Measurements from ENCODE around the gene PPP1R15A.

DNA sequence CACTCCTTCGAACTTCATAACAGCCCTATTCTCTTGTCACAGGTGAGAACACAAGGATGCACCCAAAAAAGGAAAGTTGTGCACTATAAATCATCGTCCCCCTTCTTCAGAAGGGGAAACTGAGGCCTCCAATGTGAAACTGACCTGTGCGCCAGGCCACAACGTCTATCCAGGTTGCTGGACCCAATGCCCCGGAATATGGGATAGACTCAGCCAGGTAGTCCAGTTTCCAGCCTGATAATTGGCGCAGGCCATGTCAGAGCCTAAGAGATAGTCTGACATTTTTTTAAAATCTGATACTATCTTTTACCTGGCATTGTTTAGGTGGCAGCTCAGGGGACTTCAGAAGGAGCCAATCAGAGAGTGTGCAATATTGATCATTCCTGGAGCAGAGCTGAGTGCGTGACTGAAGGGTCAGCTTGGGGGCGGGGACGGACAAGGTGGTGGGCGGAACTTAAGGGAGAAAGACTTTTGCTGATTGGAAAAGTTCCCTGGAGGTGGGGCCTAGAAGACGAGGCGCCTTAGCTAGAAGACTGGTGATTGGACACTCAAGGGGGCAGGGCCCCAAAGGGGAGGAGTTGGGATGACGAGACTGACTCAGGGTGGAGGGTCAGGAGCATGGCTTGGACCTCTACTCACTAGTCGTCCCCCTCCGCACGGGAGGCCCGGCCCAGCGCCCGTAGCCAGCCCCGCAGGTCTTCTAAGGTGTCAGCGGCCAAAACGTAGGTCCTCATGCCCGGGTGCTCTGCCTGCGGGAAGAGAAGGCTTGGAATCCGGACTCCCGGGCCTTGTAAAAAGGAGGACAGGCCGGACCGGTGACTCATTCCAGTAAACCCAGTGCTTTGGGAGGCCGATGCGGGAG lies 12.3 kb upstream of the PPP1R15A start:
- TF ChIP-seq, protein P1, sequence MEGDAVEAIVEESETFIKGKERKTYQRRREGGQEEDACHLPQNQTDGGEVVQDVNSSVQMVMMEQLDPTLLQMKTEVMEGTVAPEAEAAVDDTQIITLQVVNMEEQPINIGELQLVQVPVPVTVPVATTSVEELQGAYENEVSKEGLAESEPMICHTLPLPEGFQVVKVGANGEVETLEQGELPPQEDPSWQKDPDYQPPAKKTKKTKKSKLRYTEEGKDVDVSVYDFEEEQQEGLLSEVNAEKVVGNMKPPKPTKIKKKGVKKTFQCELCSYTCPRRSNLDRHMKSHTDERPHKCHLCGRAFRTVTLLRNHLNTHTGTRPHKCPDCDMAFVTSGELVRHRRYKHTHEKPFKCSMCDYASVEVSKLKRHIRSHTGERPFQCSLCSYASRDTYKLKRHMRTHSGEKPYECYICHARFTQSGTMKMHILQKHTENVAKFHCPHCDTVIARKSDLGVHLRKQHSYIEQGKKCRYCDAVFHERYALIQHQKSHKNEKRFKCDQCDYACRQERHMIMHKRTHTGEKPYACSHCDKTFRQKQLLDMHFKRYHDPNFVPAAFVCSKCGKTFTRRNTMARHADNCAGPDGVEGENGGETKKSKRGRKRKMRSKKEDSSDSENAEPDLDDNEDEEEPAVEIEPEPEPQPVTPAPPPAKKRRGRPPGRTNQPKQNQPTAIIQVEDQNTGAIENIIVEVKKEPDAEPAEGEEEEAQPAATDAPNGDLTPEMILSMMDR (IDR thresholded peaks at IDR 0.05), result no peak
- no peak for TF ChIP-seq POLR2A (IDR thresholded peaks at IDR 0.05)
